Gastroesophageal sphincter (tissue), 3 donors: ENCODE results near the gene PTGES3L.

Experiments used
- EP300 ChIP-seq: sonication (generic); formaldehyde crosslinking; IDR thresholded peaks from one replicate; pipeline ENCODE4 v1.6.1; 2017; ENCODE audit warnings: antibody characterized with exemption, mild to moderate bottlenecking
- POLR2A ChIP-seq, 2 donors: fragments of 450-650 bp; IDR thresholded peaks; one replicate each; pipeline ENCODE4 v1.6.1; 2017; ENCODE audit warnings: antibody characterized with exemption in 2 of 2, mild to moderate bottlenecking in 2 of 2, moderate library complexity in 1 of 2
- POLR2AphosphoS5 ChIP-seq: sonication (generic); formaldehyde crosslinking; IDR thresholded peaks from one replicate; pipeline ENCODE4 v1.6.1; 2017; ENCODE audit warnings: antibody characterized with exemption
- TF ChIP-seq, protein P1 (sequence below), 4 experiments: fragments of 200-600 bp in 2 of 4; fragments of 450-650 bp in 2 of 4; sonication (generic) in 1 of 4; IDR thresholded peaks; one replicate each; pipeline ENCODE4 v1.5.1; 2017 to 2019; ENCODE audit warnings: antibody characterized with exemption in 4 of 4, mild to moderate bottlenecking in 2 of 4, moderate library complexity in 2 of 4

DNA sequence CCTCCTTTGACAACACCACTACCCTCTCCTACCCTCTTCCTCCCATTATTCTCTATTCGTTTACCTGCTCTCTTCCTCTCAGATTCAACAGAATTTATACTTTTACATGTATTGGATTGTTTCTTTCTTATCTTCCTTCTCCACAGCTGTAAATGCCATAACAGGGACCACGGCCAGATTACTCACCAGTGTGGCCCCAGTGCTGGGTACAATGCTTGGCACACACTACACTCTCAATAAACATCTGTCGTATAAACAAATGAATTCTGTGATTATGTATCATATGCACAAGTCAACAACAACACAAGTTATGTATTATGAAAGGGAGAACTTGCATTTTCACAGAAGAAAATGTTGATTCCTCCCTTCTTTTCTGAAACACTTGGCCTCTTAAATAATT lies 35.7 kb downstream of the PTGES3L start:
- TF ChIP-seq POLR2AphosphoS5 (no peak), POLR2A (IDR thresholded peaks at IDR 0.05) (no peak), EP300 (no peak)
- TF ChIP-seq, protein P1, sequence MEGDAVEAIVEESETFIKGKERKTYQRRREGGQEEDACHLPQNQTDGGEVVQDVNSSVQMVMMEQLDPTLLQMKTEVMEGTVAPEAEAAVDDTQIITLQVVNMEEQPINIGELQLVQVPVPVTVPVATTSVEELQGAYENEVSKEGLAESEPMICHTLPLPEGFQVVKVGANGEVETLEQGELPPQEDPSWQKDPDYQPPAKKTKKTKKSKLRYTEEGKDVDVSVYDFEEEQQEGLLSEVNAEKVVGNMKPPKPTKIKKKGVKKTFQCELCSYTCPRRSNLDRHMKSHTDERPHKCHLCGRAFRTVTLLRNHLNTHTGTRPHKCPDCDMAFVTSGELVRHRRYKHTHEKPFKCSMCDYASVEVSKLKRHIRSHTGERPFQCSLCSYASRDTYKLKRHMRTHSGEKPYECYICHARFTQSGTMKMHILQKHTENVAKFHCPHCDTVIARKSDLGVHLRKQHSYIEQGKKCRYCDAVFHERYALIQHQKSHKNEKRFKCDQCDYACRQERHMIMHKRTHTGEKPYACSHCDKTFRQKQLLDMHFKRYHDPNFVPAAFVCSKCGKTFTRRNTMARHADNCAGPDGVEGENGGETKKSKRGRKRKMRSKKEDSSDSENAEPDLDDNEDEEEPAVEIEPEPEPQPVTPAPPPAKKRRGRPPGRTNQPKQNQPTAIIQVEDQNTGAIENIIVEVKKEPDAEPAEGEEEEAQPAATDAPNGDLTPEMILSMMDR (IDR thresholded peaks at IDR 0.05): no peak
